H1 (cell line): ENCODE data around the gene MARK4.

Experiments
- BRCA1 ChIP-seq: IDR thresholded peaks from 2 replicates; pipeline ENCODE4 v1.6.1; 2012; ENCODE audit warnings: low read depth, low read length, improper control_type of control experiment
- EGR1 ChIP-seq: IDR thresholded peaks from 2 replicates; pipeline ENCODE4 v1.6.1; 2011; ENCODE audit warnings: low read depth, low read length, borderline replicate concordance
- EZH2 ChIP-seq: fragments of 200-600 bp; sonication (generic); IDR thresholded peaks from 2 replicates; pipeline ENCODE4 v1.7.1; 2012; ENCODE audit warnings: low read depth, mild to moderate bottlenecking, moderate library complexity, low read length, inconsistent platforms; ENCODE audit not compliant: severe bottlenecking
- POLR2A ChIP-seq, 2 experiments: IDR thresholded peaks; 1 replicate in 1 of 2; 2 replicates in 1 of 2; pipeline ENCODE4 v1.6.1; 2011; ENCODE audit warnings: low read depth in 2 of 2, low read length in 2 of 2, mild to moderate bottlenecking in 2 of 2; ENCODE audit errors: control extremely low read depth in 1 of 2
- POLR2AphosphoS5 ChIP-seq: IDR thresholded peaks from 2 replicates; pipeline ENCODE4 v1.6.1; 2011; ENCODE audit warnings: low read depth, low read length
- SUZ12 ChIP-seq: fragments of 200-600 bp; sonication (generic); IDR thresholded peaks from 2 replicates; pipeline ENCODE4 v1.6.1; 2012; ENCODE audit warnings: mild to moderate bottlenecking, inconsistent platforms, low read length, moderate library complexity, mixed read lengths
- TAF1 ChIP-seq: IDR thresholded peaks from 2 replicates; pipeline ENCODE4 v1.6.1; 2011; ENCODE audit warnings: mild to moderate bottlenecking, low read depth, low read length
- TF ChIP-seq, protein P1 (sequence below), 3 experiments: IDR thresholded peaks; 1 replicate in 2 of 3; 2 replicates in 1 of 3; pipeline versions ENCODE4 v1.5.1 to v1.6.1; 2011; ENCODE audit warnings: low read length in 3 of 3, mild to moderate bottlenecking in 3 of 3, inconsistent platforms in 2 of 3, low read depth in 1 of 3, moderate library complexity in 1 of 3; ENCODE audit not compliant: insufficient read depth in 1 of 3; ENCODE audit errors: control extremely low read depth in 1 of 3
- TF ChIP-seq, protein P2 (sequence below): IDR thresholded peaks from 2 replicates; pipeline ENCODE4 v1.6.1; 2011; ENCODE audit warnings: low read length, improper control_type of control experiment

DNA sequence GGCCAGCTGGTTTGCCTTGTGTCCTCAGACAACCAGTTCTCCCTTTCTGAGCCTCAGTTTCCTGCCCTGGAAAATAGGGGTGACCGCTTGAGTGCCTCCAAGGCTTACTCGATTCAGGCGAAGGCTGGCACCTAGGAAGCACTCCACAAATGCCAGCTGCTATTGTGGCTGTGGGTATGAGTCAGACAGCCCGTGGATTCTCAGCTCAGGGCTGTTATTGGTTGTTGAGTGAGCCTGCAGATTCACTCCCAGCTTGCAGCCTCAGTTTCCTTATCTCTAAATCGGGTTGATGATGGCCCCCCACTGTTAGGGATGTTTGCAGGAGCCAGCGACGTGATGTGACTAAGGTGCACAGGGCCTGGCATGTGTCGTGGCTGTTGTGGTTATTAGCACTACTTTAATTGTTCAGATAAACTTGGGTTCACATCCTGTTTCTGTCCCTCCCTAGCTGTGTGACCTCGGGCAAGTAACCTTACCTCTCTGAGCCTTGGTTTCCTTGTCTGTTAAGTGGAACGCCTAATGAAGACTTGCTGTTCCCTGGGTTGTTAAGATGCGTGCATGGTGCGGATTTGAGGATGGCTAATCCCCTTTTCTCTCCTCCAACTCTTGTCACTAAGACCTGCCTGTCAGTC is 2.4 kb downstream of the MARK4 start:
- TF ChIP-seq POLR2A (IDR thresholded peaks at IDR 0.05; ENCODE audit: control extremely low read depth in 1 of 2, low read depth in 2 of 2, low read length in 2 of 2) (no peak), EZH2 (no peak), BRCA1 (no peak), POLR2AphosphoS5 (no peak), SUZ12 (no peak), TAF1 (no peak), EGR1 (no peak)
- TF ChIP-seq, protein P1, sequence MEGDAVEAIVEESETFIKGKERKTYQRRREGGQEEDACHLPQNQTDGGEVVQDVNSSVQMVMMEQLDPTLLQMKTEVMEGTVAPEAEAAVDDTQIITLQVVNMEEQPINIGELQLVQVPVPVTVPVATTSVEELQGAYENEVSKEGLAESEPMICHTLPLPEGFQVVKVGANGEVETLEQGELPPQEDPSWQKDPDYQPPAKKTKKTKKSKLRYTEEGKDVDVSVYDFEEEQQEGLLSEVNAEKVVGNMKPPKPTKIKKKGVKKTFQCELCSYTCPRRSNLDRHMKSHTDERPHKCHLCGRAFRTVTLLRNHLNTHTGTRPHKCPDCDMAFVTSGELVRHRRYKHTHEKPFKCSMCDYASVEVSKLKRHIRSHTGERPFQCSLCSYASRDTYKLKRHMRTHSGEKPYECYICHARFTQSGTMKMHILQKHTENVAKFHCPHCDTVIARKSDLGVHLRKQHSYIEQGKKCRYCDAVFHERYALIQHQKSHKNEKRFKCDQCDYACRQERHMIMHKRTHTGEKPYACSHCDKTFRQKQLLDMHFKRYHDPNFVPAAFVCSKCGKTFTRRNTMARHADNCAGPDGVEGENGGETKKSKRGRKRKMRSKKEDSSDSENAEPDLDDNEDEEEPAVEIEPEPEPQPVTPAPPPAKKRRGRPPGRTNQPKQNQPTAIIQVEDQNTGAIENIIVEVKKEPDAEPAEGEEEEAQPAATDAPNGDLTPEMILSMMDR (IDR thresholded peaks at IDR 0.05; ENCODE audit: control extremely low read depth in 1 of 3, insufficient read depth in 1 of 3, low read depth in 1 of 3, low read length in 3 of 3) = no peak
- TF ChIP-seq, protein P2, sequence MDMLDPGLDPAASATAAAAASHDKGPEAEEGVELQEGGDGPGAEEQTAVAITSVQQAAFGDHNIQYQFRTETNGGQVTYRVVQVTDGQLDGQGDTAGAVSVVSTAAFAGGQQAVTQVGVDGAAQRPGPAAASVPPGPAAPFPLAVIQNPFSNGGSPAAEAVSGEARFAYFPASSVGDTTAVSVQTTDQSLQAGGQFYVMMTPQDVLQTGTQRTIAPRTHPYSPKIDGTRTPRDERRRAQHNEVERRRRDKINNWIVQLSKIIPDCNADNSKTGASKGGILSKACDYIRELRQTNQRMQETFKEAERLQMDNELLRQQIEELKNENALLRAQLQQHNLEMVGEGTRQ = no peak
